GM21717 (cell line): Measurements from ENCODE around the gene APBB1IP.

Experiments
- ATAC-seq: cut with Tn5 transposase; IDR thresholded peaks from one replicate; pipeline ENCODE4 v1.9.1; 2021; ENCODE audit warnings: mild to moderate bottlenecking, moderate library complexity; ENCODE audit not compliant: unreplicated experiment

APBB1IP gene

GRCh38 chr10:26612151-26612915 lies 174.2 kb downstream of the APBB1IP start:
- ATAC-seq = no peak
